Breast epithelium (tissue), 3 donors: ENCODE measurements around the gene TMEM255B.

ENCODE experiments used
- POLR2A ChIP-seq: fragments of 450-650 bp; IDR thresholded peaks from one replicate; pipeline ENCODE4 v1.6.1; 2016; ENCODE audit warnings: antibody characterized with exemption, mild to moderate bottlenecking, moderate library complexity
- POLR2AphosphoS5 ChIP-seq, 3 donors: sonication (generic); formaldehyde crosslinking; IDR thresholded peaks; one replicate each; pipeline ENCODE4 v1.6.1; 2017; ENCODE audit warnings: antibody characterized with exemption in 3 of 3
- TF ChIP-seq, protein P1 (sequence below), 3 donors: fragments of 450-650 bp; IDR thresholded peaks; one replicate each; pipeline ENCODE4 v1.5.1; 2016 to 2017; ENCODE audit warnings: antibody characterized with exemption in 3 of 3, mild to moderate bottlenecking in 3 of 3, moderate library complexity in 3 of 3

DNA sequence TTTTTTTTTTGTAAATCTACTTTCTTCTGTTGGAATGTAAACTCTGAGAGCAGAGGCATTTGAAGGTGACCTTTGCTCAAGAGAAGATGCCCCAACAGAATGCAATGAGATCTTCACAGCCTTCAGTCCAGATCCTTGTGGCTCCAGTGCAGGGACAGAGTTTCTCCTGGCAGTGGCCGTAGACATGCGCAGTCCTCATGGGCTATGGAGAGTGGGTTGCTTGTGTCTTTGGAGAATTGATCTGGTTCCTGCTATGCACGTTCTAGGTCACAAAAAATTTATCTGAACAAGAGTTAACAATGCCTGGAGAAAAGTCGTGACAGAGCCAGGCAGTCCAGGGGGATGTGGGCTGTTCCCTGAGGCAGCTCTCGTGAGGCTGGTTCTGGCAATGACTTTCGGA, 30.1 kb downstream of the TMEM255B start:
- TF ChIP-seq POLR2AphosphoS5 (IDR thresholded peaks at IDR 0.05), result no peak
- TF ChIP-seq, protein P1, sequence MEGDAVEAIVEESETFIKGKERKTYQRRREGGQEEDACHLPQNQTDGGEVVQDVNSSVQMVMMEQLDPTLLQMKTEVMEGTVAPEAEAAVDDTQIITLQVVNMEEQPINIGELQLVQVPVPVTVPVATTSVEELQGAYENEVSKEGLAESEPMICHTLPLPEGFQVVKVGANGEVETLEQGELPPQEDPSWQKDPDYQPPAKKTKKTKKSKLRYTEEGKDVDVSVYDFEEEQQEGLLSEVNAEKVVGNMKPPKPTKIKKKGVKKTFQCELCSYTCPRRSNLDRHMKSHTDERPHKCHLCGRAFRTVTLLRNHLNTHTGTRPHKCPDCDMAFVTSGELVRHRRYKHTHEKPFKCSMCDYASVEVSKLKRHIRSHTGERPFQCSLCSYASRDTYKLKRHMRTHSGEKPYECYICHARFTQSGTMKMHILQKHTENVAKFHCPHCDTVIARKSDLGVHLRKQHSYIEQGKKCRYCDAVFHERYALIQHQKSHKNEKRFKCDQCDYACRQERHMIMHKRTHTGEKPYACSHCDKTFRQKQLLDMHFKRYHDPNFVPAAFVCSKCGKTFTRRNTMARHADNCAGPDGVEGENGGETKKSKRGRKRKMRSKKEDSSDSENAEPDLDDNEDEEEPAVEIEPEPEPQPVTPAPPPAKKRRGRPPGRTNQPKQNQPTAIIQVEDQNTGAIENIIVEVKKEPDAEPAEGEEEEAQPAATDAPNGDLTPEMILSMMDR (IDR thresholded peaks at IDR 0.05), result no peak
- no peak for TF ChIP-seq POLR2A
